ENCODE data around the gene PLEKHA4.
A peak's percentile ranks its signal among the peaks of the same experiment; 100 is the strongest.

GRCh38 chr19:48835734-48836088 lies 32.7 kb downstream of the PLEKHA4 start:
- TF ChIP-seq CTCF (optimal IDR thresholded peaks at IDR 0.05 in 1 of 3, IDR thresholded peaks at IDR 0.05 in 1 of 3, conservative IDR thresholded peaks at IDR 0.05 in 1 of 3; ENCODE audit: extremely low read depth in 1 of 3, insufficient read depth in 2 of 3, low read length in 3 of 3) (peak; percentile 95 to 98 (median 95)), EZH2 (IDR thresholded peaks at IDR 0.05; ENCODE audit: low read length) (no peak)
